HUDEP-2 (cell line): ENCODE results near the gene SERPINA9.
"Not testable (repeated sequence)": the region's sequence is repeated elsewhere in the genome, so short reads cannot be mapped to it uniquely, and the experiment has no call there.

Experiments
- DNase-seq, 76 experiments: peaks; one replicate each; lab custom pipeline; 2025; ENCODE audit not compliant: unreplicated experiment in 76 of 76; lab: John Stamatoyannopoulos, UW

Gene SERPINA9, protein sequence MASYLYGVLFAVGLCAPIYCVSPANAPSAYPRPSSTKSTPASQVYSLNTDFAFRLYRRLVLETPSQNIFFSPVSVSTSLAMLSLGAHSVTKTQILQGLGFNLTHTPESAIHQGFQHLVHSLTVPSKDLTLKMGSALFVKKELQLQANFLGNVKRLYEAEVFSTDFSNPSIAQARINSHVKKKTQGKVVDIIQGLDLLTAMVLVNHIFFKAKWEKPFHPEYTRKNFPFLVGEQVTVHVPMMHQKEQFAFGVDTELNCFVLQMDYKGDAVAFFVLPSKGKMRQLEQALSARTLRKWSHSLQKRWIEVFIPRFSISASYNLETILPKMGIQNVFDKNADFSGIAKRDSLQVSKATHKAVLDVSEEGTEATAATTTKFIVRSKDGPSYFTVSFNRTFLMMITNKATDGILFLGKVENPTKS

DNA sequence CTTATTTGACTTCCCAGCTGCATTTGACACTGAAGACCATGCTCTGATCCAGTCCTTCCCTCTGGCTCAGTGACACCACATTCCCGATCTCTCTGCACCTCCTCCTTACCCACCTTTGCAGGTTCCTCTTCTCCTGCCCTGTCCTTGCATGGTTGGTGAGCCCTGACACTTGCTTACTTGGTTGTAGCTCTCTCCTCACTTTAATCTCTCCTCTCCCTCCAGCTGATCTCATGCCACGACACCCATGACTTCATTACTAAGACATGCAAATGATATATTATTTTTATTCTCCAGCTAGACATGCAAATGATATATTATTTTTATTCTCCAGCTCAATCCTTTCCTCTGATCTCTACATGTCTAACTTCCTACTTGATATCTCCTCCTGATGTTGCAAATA lies at the start of gene SERPINA9:
SERPINA9 (minus strand) TSS at position 175 of the 400 bp plus-strand sequence. CDS start 6,357 bp downstream, outside the sequence.
- no peak for DNase-seq

DNA sequence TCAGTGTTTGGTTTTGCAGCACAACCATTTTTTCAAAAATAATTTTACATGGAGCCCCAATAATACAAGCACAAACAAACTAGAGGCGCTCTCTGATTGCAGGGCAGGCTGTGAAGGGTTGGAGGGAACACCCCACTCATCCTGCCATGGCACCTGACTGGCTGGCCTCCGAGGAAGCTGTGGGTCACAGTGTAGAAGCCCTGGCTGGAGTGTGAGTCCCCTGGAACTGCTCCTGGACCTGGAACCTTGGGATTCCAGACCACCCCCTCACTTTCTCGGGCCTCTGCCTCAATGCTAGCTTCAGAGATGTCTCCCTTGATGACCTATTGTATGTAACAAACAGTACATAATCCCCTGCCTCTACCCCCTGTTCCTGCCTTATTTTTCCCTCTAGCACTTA lies 48.1 kb upstream of the SERPINA9 start:
- no peak for DNase-seq

DNA sequence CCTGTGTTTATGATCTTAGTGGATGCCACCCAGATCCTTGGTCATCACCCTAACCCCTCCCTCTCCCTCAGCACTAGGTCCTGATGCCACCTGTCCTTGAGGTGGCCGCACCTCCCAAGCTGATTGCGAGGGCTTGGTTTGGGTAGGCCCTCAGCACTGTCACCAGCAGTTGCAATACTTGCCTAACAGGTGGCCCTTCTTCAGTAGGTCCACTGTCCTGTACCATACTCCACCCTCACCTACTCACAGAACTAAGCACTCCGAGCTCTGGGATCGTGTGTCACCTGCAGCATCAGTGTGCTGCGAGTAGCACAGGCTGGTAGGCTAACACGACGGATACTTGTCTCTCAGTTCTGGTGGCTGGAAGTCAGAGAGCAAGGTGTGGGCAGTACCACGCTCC lies 47.3 kb upstream of the SERPINA9 start:
- no peak for DNase-seq

DNA sequence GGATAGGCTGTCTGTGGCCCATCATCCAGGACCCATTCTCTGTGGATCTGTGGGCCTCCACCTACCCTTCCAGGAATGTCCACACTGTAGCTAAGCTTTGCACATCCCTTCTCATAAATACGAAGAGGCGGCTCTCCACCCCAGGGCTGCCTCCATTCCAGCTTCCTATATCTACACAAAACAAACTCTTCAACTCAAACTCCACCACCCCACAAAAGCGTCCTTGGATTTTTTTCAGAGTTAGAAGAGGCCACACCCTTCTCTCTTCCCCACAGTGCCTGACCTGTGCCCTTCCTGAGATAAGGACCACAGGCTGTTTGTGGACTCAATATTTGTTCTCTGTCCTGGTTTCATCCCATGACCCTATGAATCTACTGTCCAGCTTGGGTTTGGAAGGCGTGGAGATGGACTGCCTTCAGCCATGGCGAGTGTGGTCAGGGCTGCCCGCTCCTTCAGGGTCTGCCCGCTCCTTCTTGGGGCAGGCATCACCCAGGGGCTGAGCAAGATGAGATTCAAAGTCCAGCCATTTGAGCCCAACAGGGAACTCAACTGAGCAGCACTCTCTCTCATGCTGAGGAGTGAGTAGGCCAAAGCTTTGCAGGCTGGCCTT lies 46.2 kb upstream of the SERPINA9 start:
- no peak for DNase-seq

DNA sequence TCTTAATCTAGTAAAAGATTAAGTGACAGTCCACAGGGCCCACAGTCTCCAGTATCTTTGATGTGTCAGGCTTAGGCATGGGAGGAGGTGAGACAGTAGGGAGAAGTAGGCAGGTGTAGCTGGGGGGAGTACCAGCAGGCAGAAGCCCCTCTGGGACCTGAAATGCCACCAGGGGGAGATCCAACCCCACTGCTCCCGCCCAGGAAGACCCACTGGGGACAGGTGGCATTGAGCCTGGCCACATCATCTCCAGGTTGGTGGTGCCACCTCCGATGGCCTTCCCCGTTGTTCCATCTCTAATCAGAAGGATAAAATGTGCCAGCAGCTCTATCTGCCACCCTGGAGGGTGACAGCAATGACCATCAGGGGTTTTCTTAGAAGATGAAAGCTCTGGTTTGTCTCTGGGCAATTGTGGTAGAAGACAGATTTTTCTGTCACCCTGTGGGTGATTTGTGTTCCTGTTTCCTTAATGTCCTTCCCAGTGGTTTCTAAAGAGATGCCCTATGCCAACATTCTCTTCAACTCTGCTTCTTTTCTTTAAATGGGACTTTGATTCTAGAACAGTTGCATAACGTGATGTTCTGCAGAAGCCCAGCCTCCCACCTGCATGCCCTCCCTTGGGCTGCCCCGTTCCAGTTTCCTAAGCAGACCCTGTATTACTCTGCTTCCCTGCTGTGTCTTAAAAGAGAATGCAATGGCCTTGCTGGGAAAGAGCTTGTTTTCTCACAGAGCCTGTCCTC lies 45.5 kb upstream of the SERPINA9 start:
- no peak for DNase-seq

DNA sequence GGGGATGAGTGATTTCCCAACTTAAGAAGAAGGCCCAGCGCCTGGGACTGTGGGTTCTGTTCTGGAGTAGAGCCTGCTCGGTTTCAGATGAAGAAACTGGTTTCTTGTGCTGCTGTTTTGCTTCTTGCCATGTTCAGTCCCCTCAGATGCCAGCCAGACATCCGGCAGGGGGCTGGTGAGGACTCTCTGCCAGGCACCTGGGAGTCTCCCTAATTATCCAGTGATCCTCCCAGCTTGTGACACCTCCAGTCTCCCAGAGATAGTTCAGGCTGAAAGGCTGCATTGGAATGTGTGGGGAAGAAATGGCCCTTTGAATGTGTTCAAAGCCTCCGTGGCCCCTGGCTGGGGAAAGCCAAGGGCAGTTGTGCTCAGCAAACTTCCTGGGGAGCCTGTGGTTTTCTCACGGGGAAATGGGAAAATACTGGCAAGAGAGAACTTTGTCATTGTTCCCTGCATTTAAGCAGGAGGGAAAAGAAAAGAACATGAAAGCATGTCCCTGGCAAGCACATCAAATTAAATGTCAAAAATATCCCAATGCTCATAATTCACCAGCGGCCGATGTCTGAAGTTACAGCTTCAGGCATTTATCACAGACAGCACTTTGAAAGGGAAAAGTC lies 41.8 kb upstream of the SERPINA9 start:
- no peak for DNase-seq

DNA sequence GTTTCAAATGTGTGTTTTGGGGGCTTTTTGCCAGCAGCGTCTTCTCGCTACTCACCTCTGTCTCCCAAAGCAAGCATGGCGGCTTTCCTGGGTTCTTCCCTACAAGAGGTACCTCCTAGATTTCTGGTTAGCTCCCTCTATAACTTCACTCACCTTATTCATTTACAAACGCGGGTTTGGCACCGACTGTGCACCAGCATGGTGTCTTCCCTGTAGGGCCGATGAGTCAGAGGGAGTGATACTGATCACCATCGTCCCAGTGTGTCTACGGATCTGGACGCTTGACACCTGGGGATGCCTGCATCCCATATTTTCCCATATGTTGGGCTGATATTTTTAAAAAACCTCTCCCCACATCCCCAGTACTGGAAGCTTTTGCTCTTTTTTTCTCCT lies 41.2 kb upstream of the SERPINA9 start:
- no peak for DNase-seq

DNA sequence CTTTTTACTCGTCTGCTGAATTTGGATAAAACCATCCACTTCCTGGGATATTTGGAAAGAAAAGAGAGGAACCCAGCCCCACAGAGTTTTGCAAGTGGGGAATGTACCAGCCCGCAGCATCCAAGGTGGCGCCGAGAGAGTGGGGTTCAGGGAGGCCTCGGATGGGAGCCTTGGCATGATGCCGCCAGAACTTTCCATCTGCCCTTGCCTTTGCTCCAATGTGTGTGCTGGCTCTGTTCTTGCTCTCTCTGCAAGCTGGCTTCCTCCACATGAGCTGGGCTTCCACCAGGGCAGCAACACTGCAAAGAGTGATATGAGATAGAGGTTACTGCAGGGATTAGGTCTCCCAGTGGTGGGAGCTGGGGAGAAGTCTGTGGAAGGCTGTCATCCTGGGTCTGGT lies 39.9 kb upstream of the SERPINA9 start:
- DNase-seq = no peak

DNA sequence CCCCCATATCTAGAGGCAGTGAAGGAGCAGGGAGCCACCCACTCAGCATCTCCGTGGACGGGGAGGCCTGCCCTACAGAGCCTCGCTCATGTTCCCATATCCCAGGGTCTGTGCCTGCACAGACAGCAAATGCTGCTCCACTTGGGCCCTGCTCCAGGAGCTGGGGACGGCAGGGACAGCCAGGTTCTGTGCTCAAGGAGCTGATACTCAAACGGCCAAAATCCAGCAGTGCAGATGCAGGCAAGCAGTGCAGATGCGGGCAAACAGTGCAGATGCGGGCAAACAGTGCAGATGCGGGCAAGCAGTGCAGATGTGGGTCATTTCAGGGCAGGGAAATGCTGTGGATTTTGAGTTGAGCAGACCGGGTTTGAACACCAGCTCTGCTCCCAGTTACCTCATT lies 39.4 kb upstream of the SERPINA9 start:
- no peak for DNase-seq

DNA sequence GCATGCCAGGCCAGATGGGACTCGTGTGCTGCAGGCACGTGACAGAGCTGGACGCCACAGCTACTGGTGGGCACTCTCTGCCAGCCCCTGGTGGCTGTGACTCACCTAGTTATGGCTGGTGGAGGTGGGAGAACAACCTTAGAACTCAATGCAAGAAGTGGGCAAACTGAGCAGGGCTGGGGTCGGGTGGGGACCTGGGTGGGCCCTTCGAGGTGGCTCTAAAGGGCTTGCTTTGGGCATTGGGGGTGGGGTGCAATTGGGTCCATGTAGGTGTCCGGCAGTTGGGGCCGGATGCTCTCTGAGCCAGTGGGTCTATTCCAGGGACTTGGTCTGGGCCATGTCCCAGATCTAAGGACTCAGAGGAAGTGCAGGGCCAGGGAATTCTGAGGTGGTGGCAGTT lies 38.4 kb upstream of the SERPINA9 start:
- DNase-seq = no peak

DNA sequence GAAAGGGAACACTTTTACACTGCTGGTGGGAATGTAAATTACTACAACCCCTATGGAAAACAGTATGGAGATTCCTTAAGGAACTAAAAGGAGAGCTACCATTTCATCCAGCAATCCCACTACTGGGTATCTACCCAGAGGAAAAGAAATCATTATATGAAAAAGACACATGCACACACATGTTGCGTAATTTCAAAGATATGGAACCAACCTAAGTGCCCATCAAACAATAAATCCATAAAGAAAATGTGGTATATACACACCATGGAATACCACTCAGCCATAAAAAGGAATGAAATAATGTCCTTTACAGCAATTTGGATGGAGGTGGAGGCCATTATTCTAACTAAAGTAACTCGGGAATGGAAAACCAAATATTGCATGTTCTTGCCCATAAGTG lies 34.5 kb upstream of the SERPINA9 start:
- DNase-seq = not testable (repeated sequence)

DNA sequence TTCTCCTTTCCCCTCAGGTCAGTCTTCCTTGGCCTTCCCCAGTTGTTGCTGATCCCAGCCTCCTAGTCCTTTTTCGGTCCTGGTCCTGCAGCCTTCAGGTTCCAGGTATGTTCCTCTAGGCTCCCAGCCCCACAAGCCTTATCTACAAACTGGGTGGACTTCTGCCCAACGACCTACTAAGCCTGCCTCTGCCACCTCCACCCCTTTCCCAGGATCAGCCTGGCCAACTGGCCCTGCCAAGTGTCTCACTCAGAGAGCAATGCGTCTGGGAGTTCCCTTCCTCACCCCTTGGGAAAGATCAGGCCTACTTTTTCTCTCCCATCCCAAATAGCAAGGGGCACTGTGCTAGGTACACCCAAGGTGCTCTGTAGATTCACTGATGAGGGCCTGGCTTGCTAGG lies 33.4 kb upstream of the SERPINA9 start, which contains the start of gene SERPINA12:
SERPINA12 (minus strand) TSS at position 114 of the 400 bp plus-strand sequence. CDS start 11,072 bp downstream, outside the sequence.
- no peak for DNase-seq

DNA sequence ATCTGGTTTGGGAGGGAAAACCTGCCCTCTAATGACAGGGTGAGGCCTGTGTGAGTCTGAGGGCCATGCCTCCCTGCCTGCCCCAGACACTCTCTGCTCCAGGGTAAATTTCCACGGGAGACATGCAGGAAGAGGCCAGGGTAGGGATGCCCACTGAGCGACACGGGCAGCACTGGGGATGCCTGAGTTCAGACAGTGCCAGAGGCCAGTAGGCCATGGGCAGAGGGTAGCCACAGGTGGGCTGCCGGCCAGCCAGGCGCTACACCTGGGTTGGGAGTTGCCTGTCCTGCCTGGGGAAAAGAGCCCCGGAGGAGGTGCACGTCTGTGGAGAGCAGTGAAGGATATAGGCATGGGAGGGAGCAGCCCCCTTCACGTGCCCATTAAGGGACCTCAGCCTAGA lies 29.6 kb upstream of the SERPINA9 start:
- no peak for DNase-seq

DNA sequence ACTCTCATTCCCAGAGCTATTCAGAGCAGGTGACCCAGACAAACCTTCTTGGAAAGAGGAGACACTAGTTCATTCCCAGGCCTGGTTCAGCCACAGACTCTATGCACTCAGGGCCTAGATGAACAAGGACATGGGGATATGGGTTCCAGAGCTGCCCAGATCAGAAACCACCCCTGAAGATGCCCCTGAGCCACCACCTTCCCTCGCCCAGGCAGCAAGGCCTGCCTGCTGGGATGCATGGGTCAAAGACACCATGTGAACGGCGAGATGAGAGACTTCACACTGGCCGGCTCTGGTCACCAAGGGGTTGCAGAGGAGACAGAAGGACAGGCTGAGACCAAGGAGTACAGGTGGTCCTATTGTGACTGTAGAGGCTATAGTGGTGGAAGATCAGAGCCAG lies 29.2 kb upstream of the SERPINA9 start:
- DNase-seq = no peak

DNA sequence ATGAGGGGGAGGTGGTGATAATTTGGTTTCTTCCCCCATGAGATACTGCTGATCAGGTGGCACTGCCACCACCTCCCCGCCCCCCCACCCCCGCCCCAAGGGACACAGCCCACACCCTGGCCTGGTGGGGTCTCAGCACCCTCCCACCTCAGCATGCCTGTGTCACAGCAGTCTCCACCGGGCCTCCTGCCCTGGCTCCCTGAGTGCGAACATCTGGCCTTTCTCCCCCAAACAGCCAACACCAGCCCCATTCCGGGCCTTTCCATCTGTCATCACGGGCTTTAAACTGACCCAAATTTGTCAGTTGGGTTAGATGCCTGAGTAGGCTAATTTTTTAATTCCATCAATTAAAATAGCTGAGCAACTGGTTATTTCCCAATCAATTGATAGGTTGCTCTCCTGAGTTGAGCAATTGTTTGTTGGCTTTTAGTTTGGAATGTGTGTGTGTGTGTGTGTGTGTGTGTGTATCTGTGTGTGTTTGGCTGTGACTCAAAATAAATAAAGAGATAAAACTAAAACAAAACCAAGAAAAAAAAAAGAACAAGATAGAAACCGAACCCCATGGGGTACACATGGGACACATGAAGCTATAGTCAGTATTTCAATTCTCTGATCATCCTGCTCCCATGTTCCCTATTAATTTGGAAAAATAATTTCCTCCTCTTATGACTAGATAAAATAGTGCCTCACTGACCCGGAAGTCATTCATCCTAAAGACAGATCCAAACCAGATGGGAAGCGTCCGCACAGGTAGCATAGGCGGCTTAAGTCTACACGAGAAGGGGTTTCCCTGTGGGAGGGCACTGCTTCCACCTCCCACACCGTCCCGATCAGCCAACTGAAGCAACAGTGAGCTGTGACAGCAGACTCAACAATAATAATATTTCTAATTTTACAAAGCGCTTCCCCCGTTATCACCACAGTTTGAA lies 25.9 kb upstream of the SERPINA9 start:
- no peak for DNase-seq

DNA sequence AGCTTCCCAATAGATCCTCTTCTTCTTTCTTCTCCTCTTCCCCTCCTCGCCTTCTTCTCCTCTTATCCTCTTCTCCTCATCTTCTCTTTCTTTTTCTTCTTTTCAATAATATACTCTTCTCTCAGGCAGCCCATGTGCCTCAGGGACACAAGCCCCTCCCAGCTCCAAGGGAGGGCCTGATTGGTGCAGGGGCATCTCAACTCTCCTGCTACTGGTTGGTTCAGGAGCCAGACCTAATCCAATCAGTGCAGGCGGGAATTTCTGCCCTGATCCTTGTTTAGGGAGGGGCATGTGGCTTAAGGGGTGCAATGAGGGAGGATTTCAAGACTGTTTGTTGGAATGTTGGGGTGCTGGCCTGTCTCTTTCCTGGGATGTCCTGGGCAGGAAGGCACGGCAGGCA lies 24.3 kb upstream of the SERPINA9 start:
- DNase-seq = no peak

DNA sequence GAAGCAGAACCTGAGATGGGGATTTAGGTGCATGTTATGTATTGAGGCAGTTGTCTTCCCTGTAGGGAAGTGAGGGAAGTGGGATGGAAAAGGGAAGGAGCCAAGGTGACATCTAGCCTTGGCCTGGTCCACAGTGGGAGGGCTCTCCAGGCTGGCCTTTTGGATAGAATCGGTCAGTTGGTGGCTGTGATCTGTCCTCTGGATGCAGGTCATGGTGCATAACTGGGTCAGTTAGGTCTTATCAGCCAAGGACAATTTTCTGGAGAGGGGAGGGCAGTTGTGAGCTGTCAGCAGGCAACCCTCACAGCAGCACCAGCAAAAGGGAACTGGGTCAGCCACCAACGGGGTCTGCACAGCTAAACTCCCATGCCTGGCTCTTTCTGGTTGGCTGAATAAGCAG lies 23.7 kb upstream of the SERPINA9 start:
- no peak for DNase-seq

DNA sequence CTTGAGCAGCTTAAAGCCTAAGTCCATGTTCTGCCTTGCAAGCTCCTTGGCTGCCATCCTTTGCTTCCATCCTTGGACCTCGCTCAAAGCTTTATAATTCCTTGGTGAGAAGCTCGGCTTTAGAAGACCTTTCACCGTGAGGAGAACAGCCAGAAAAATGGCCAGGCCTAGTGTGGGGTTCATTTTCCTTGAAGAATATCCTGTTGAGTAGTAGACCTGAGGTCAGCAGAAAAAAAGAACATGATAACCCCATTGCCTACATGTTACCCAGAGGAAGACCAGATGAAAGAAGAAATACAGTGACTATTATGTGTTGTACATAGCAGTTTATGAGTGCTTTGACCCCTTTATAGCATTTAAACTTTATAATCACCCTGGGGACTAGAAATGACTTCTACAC lies 22.2 kb upstream of the SERPINA9 start:
- DNase-seq = no peak

DNA sequence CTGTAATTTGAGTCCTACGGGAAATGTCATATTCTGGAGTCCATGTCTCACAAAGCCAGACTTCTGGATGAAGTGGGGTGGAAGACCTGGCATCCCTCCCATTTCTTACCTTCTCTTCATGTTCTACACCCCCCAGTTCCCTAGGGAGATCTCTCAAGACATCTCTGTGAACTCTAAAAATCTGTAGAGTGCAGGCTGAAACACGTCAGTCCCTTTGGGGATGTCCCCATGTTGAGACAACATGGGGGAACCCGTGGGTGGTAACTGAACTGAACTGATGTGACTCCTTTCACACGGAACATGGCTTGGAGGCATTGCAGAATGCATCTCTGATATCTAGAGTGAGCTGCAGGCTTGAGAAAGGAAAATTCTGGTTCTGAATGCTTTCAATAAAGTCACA lies 18.1 kb upstream of the SERPINA9 start:
- no peak for DNase-seq

DNA sequence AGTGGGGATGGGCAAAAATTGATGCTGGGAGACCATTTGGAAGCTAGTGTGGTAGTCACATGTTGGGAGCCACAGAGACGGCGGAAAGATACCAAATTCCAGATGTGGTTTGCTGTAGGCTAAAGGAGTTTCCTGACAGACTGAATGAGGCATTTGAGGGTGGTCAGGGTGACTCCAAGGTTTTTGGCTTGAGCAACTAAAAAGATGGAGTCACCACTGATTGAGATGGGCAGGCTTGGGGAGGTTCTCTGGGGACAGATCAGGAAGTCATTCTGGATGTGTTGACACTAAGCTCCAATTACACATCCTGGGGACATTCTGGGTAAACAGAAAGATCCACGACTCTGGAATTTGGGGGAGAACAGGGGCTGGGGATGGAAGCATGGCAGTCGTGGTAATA lies 15.5 kb upstream of the SERPINA9 start:
- DNase-seq = no peak
